ENCODE measurements around the gene ADCY7.

- no peak for TF ChIP-seq TAF1 (IDR thresholded peaks at IDR 0.05; ENCODE audit: low read depth, low read length)
- TF ChIP-seq POLR2AphosphoS5 (IDR thresholded peaks at IDR 0.05; ENCODE audit: low read depth, low read length), result no peak
- TF ChIP-seq POLR2A (IDR thresholded peaks at IDR 0.05; ENCODE audit: low read depth, low read length), result no peak
- no peak for TF ChIP-seq SPI1 (IDR thresholded peaks at IDR 0.05; ENCODE audit: low read depth, low read length)
Observed at GRCh38 chr16:50269769-50270509, 3.6 kb downstream of the ADCY7 start.

Measured in GM12891 (cell line).